GM18873 (cell line): ENCODE data around the gene DOCK1.

ENCODE experiments used
- ATAC-seq: cut with Tn5 transposase; IDR thresholded peaks from one replicate; pipeline ENCODE4 v1.9.1; 2021; ENCODE audit warnings: mild to moderate bottlenecking, moderate library complexity, moderate number of reproducible peaks; ENCODE audit not compliant: unreplicated experiment, low FRiP score

The DOCK1 gene

DNA sequence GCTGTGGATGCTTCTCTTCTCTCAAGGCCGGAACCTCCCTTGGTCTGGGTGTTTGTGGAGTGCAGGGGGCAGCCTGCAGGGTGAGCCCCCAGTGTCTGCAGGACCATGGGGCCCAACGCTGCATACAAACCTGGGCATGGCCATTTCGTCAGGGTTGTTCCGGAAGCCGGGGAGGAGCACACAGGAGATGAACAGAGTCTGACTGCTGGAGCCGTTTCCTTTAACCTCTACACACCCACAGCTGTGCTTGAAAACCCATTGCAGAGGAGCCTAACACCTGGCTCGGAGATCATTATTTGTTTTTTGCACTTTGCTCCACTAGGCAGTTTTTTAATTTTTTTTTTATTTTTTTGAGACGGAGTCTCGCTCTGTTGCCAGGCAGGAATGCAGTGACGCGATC is 458.8 kb downstream of the DOCK1 start:
- ATAC-seq: no peak

DNA sequence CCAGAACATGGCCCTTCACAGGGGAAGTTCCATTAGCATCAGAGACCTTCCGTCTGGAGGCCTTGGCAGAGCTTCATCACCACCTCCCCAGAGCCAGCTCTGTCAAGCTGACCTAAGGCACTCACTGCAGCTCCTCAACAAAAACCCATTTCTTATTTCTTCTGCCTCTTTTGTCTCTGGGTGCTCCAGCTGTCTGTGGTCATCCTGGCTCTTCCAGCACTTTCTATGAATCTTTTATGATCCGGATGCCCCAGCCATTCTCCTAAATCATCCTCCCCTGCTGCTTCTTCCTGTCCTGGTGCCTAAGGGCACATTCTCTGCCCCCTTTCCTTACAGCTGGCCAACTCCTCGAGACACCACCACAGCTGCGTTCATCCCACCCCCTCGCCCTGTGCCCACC is 462.9 kb downstream of the DOCK1 start:
- no peak for ATAC-seq

DNA sequence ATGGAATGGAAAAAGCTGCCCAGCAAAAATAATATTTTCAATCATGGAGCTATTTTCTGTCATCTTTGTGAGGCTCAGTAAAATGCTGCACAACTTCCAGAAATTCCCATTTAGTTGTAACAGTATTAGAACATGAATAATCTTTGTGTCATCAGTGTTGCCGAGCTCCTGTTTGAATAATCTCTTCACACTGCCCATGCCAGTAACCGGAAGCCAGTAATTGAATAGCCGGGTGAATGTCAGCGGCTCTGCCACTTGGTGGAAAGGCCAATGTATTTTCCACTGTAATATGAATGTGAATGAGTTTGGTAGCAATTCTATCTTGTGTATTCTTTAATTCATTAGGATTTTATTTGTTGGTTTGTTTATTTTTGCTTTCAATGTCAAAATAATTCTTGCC is 463.7 kb downstream of the DOCK1 start:
- ATAC-seq: no peak

DNA sequence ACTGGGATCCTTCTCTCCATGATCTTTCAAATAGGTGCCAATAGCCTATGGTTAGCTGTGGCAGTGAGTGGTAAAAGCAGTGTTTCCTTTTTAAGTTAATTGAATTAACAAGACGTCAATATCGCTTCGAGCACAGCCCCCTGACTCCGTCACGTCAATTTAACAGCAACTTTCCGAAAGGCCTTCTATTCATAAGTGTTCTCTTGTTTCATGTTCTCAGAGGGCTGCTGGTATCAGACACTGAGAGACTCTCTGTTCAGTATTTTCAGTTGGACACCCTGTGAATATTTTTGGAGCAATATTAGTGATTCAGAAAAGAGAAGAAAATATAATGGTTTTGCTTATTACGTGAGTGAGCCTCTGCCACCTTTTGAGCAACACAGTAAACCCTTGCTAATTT is 465.4 kb downstream of the DOCK1 start:
- no peak for ATAC-seq

DNA sequence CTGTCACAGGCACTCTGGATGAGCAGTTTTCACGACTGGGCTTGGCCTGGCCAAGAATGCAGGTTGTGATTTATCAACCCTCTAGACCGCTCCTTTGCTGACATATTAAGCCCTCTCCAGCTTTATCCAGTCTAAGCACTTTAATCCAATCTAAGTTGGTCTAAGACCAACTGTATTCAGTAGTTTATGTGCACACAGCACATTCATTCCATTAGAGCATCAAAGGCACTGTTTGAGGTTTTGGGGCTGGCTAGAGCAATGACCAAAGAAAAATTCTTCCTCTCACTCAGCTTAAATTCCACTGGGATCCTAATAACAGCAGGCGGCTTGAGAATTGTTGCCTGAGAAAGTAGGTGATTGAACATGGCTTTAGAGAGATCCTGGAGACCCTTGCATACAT is 467.1 kb downstream of the DOCK1 start:
- no peak for ATAC-seq

DNA sequence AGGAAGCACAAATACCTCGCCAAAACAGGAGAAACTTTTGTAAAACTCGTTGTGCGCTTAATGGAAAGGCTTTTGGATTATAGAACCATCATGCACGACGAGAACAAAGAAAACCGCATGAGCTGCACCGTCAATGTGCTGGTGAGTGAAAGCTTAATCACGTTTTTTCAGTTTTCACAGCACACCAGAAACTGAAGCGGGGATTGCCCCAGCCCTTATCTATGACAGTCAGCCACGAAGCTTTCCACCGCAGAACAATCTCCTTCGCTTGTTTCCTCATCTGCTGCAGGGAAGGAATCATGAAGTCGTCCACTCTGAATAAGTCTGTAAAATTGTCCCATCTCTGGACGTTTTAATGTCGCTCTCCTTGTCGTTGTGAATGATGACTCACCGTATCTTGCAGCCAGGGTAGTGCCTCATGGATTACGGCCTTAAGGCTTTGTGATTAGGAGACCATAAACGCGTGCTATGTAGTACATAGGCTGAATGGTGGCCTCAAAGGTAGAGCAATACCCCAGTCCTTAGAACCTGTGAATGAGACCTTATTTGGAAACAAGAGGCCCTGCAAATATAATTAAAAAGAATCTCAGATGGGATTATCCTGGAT is 468.9 kb downstream of the DOCK1 start:
- no peak for ATAC-seq

DNA sequence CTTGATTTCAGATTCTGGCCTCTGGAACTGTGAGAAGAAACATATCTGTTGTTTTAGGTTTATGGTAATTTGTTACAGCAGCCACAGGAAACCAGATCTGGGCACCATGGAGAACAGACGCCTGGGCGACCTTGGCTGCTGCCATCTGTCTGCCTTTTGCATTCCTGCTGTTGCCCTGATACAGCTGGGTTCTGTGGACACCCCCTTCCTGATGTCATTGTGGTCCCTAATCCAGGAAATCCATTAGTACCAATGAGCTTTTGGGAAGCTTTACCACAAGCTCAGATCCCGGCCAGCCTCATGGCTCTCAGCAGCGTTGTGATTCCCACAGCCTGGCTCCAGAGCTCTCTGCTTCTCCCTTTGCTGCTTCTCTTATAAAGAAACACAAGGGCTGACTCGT is 469.7 kb downstream of the DOCK1 start:
- ATAC-seq: no peak

DNA sequence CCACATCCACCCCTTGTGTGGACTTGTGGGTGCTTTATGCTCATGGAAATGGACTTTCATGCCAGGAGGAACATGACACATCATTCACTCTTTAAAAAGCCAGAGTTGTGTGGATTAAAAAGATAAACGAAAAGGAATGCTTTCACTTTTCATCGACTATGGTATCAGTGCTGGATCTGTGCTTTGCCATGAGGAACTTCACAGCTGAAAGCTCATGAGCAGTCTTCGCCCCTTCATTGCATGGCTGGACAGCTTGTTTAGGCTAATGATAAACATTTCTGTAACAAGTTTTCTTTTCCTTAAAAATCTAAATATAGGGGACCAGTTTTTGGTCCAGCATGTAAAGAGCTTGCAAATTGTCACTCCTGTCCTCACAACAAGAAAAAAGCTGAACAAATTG is 470.2 kb downstream of the DOCK1 start:
- no peak for ATAC-seq

DNA sequence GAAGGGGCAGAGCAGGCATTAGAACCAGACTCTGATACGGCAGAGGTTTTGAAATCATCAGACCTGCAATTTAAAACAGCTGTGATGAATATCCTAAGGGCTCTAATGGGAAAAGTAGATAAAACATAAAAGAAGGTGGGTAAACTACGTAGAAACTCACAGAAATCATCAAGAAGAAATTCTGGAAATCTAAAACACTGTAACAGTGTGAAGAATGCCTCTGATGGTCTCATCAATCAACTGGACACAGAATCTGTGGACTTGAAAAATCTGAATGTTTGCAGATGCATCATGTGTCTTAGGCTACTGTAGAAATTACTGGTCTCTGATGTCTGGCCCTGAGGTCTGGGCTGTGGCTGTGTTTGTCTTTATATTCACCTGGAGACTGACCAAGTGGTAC is 470.8 kb downstream of the DOCK1 start:
- ATAC-seq: no peak

DNA sequence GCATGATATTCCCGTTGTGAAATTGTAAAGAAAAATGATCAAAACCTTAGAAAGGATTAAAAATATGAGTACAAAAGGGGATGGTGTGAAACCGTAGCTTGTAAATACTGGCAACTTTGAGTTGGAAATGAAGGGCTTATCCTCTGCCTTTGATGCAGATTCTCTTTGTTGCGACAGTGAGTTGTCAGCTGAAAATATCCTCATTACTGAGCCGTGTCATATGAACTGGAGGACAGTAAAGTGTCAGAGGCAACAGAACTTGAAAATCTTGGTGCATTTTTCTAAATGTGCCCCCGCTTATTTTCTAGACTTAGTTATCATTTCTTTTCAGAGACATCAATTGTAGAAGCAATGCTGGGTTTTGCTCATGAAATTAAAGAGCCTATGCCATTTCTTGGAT is 473.4 kb downstream of the DOCK1 start:
- ATAC-seq: no peak

DNA sequence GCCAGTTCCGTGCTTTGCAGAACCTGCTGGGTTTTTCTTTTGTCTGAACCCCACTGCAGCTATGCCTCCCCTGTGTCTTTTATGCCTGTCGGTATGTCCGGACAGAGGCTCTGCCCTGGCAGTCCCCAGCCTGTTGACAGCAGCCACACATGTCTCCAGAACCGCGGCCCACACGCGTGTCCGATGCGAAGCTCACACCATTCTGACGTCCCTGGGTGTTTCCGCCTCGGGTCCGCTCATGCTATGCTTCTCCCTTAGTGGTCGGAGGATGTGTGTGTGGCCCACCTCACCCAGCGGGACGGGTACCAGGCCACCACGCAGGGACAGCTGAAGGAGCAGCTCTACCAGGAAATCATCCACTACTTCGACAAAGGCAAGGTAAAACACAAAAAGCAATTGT is 479.3 kb downstream of the DOCK1 start:
- ATAC-seq: no peak

DNA sequence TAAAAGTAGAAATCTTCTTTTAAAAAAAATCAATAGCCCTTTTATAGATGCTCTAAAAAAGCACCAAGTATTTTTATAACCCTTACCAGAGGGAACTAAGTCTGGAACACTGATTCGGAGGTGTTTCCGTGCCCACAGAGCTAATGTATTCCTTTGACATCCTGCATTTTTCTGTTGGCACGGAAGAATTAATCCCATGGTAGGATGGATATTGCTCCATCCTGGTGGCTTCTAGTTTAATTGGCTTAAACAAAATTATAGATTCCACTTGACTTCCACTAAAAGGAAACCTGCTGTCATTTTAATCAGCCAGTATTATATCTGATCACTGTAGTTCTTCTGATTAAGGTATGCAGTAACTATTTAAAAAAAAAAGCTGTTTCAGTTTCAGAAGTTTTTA is 479.8 kb downstream of the DOCK1 start:
- ATAC-seq: no peak

DNA sequence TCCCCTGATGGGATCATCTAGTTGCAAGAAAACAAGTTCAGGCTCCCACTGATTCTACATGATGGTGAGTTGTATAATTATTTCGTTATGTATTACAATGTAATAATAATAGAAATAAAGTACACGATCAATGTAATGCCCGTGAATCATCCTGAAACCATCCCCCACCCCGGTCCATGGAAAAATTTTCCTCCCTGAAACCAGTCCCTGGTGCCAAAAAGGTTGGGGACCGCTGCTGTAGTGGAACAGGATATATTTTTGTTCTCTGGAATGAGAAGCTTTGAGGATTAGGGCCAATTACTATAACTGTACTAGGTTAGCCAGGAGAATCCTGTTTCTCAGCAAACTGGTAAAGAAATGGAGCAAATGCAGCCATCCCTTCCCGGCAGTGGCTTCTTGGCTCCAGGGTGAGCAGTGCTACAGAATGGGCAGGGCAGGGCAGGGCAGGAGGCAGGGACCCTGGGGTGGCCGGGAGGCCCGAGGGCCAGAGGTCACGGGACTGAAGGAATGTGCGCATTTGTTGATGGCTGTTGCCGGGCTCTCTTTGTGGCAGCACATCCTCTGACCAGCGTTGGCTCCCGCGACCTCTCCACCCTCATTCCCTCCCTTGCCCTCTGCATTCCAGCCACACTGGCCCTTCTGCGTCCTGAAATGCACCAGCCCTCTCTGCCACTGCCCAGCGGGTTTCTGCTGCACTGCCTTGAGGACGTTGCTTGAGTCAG is 481.5 kb downstream of the DOCK1 start:
- ATAC-seq: no peak

DNA sequence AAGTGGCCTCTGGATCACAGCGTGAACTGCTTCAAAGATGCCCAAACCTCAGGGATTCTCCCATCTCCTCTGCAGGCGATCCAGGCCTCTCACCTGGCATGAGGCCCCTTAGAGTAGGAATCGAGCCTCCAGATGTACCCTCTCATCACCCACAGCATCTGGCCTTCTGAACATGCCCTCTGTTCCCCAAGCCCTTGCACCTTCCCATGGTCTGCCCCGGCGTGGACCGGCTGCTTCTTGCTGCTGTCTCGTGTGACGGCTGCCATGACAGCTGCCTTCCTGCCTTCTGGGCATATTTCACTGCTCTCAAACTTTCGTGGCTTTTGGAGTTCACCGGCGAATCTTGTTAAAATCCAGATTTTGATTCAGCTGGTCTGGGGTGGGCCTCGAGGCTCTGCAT is 486.6 kb downstream of the DOCK1 start:
- no peak for ATAC-seq

DNA sequence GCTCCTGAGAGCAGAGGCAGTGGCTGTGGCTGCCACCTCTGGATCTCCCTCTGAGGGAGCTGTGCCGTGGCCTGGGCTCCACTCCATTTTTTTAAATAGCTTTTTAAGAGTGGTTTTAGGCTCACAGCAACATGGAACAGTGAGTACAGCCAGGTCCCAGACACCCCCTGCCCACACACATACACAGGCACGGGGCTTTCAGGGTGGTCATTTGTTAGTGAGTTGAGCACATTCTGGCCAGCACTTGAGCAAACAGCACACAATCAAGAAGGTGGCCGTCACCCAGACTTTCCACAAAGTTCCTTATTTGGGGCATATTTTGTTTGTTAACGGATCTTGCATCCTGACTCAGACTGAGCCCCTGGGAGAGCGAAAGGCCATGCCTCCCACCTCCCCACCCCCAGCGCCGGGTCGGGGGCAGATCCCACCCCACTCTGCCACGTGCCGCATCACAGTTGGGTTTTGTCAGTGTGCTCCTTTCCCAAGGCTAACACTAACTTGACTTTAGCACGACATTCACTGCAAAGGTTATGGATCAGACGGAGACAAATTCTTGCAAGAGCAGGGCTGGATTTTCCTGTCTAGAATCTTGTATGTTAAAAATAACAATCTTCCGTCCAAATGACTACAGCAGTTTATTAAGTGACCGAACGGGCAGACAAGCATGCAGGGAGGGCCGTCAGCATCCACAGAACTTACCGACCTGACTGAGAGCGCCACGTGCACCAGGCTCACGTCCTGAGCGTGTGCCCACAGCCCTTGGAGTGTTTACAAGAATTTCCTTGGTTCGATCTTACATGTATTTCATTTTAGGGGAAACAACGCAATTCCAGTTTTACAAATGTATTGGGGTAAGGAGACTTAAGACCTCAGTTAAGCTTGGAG is 487.4 kb downstream of the DOCK1 start:
- ATAC-seq: no peak

DNA sequence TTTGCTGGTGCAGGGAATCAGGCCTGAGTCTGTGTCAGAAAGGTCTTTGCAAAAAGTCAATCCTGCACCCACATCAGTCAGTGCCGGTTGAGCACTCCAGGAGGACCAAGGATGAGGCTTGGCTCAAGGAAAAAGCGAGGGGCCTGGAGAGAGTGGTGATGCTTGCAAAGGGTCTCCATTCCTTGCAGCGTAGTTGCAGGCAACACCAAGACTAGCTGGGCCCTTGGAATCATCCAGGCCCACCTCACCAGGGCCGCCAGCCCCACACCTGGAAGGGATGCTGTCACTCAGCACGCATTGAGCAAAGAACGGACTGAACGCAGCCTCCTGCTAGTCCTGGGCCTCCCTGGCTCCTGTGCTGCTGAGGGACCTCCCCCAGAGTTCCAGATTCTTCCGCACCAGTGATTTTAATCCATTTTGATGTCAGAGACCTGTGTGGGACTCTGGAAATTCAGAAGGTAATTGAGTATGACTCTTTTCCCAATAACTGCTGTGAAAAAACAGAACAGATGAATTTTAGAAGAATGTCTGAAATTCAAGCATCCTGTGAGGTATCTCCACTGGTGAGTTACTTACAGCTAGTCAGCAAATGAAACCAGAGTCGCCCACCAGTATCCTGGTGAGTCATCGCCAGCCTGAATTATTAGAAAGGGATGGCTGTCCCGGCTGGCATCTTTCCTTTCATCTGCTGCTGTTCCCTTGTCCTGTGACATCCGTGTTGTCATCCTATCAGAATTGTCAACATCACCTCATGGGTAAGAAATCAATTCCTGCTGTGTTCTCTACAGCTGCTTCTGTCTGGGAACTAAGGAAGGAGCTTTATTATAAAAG is 493.1 kb downstream of the DOCK1 start:
- ATAC-seq: no peak

DNA sequence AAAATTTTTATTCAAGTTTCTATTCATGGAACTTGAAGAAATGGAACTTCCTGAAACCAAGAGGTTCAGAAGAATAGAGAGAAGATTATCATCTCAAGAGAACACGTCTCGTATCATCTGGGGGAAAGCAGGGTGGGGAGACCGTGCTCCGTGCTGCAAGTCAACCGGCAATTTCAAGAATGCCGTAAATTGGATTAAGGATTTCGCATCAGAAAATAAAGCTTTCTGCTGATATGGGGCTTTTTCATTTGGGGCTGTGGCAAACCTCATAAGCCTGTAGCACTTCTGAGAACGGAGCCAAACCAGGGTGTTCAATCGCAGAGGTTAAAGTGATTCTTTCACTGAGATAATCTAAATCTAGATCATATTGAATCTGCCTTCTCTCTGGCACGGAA is 493.7 kb downstream of the DOCK1 start:
- no peak for ATAC-seq

DNA sequence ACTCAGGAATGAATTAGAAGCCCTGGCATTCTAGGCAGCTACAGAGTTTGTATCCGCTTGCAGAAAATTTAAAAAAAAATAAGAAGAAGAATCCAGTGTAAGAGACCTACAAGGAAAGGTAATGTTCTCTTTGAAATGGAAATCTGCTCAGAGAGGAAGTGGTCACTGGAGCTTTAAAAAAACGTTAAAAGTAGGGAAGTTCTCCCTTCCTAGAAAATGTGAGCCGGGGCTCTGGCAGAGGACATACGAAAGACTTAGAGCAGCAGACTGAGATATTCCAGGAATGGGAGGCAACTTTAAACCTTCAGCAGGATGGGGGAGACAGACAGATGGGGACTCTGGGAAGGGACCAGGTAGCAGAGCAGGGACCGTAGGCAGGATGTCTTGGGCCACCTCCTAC is 494.4 kb downstream of the DOCK1 start:
- no peak for ATAC-seq

DNA sequence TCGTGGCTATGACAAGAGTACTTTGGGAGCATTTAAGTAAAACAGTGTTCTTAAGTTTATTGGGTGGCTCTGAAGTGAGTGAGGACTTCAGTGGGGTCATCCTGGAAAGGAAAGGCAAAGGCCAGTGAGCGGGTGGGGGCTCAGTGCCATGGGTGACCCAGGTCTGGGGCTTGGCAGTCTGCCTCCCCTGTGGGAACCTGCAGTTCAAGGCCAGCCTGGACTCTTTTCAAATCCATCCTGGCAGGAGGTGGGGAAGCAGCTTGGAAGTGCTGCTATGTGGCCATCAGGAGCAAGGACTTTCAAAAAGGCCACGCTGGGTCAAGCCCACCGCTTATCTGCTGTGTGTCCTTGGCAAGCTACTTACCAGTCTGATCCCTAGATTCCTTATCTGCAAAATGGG is 495.0 kb downstream of the DOCK1 start:
- ATAC-seq: no peak

DNA sequence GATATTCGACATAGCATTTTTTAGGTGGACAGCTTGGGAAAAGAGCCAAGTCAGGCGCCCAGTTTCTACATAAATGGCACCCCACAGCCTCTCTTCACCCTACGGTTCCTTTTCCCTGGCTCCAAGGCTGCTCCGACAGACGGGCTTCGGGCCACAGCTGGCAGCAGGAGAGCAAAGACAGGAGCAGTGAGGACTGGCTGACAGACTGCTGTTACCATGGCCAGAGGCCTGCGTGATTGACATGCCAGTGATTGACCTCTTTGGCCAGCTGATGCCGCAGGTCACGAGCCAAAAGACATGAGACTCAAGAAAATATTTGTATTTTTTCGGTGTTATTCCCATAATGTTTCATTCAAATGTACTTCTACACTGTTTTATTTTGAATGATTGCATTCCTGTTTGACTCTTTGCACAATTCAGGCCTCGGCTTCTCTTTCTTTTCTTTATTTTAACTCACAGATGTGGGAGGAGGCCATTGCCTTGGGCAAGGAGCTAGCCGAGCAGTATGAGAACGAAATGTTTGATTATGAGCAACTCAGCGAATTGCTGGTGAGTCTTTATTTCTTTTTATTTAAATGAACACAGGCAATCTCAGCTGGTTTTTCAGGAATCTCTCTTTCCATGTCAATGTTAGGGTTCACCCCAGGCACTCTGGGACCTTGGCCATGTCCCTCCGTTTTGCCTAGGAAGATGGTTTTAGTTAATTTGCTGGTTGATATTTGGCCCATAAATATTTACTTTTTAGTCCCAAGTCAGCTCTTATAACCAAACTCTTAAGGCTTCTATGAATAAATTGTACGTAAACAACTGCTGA is 497.6 kb downstream of the DOCK1 start:
- no peak for ATAC-seq
